ENCODE data around the gene KDM4B. TPM values are rescaled to one million over a fixed set of nuclear protein-coding genes. Genes with fewer than 3 reads are reported as not detected.

KDM4B gene
- polyA plus RNA-seq, 1 of the 3 experiments (the other 2 are of a cell fraction), result 12.2 TPM

DNA sequence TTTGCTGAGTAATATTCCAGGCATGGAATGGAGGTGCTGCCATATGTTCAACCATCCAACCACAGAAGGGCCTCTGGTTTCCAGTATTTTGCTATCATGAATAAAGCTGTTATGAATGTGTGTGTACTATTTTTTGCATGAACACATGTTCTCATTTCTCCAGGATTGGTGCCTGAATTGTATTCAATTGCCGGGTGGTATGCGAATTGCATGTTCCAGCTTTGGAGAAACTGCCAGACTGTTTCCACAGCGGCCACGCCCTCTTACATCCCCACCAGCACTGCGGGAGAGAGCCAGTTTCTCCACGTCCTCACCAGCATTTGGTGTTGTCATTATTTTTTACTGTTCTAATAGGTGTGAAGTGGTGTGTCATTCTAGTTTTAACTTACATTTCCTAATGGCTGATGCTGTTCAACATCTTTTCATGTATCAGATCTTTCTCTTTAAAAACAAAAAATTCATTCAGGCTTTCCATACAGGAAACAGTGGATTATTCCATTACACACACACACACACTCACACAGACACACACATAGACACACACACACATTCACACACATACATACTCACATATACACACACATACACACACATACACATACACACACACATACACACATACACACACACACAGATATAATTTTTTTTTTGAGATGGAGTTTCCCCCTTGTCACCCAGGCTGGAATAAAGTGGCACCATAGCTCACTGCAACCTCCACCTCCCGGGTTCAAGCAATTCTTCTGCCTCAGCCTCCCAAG, 217.6 kb downstream of the KDM4B start:
- no peak for TF ChIP-seq CHD2 (IDR thresholded peaks at IDR 0.05; ENCODE audit: low read length, partially characterized antibody)
- TF ChIP-seq, protein P1, sequence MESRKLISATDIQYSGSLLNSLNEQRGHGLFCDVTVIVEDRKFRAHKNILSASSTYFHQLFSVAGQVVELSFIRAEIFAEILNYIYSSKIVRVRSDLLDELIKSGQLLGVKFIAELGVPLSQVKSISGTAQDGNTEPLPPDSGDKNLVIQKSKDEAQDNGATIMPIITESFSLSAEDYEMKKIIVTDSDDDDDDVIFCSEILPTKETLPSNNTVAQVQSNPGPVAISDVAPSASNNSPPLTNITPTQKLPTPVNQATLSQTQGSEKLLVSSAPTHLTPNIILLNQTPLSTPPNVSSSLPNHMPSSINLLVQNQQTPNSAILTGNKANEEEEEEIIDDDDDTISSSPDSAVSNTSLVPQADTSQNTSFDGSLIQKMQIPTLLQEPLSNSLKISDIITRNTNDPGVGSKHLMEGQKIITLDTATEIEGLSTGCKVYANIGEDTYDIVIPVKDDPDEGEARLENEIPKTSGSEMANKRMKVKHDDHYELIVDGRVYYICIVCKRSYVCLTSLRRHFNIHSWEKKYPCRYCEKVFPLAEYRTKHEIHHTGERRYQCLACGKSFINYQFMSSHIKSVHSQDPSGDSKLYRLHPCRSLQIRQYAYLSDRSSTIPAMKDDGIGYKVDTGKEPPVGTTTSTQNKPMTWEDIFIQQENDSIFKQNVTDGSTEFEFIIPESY (IDR thresholded peaks at IDR 0.05; ENCODE audit: borderline replicate concordance, low read depth), result no peak
- TF ChIP-seq, protein P2, sequence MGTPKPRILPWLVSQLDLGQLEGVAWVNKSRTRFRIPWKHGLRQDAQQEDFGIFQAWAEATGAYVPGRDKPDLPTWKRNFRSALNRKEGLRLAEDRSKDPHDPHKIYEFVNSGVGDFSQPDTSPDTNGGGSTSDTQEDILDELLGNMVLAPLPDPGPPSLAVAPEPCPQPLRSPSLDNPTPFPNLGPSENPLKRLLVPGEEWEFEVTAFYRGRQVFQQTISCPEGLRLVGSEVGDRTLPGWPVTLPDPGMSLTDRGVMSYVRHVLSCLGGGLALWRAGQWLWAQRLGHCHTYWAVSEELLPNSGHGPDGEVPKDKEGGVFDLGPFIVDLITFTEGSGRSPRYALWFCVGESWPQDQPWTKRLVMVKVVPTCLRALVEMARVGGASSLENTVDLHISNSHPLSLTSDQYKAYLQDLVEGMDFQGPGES (IDR thresholded peaks at IDR 0.05; ENCODE audit: low read depth, low read length), result no peak
- no peak for TF ChIP-seq POLR2AphosphoS5 (IDR thresholded peaks at IDR 0.05; ENCODE audit: low read depth, low read length)
- TF ChIP-seq SIN3A (IDR thresholded peaks at IDR 0.05; ENCODE audit: borderline replicate concordance, low read depth, low read length), result no peak
- no peak for TF ChIP-seq GATA2 (CRISPR knock-in tag; IDR thresholded peaks at IDR 0.05)
- no peak for TF ChIP-seq MEF2A (IDR thresholded peaks at IDR 0.05; ENCODE audit: borderline replicate concordance, low read depth)
- no peak for TF ChIP-seq ELF1 (IDR thresholded peaks at IDR 0.05)
- no peak for TF ChIP-seq TCF12 (IDR thresholded peaks at IDR 0.05)
- TF ChIP-seq, protein P3, sequence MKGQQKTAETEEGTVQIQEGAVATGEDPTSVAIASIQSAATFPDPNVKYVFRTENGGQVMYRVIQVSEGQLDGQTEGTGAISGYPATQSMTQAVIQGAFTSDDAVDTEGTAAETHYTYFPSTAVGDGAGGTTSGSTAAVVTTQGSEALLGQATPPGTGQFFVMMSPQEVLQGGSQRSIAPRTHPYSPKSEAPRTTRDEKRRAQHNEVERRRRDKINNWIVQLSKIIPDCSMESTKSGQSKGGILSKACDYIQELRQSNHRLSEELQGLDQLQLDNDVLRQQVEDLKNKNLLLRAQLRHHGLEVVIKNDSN (IDR thresholded peaks at IDR 0.05; ENCODE audit: borderline replicate concordance, low read depth), result no peak
- TF ChIP-seq SMC3 (IDR thresholded peaks at IDR 0.05; ENCODE audit: low read depth, low read length), result no peak
- TF ChIP-seq, protein P4, sequence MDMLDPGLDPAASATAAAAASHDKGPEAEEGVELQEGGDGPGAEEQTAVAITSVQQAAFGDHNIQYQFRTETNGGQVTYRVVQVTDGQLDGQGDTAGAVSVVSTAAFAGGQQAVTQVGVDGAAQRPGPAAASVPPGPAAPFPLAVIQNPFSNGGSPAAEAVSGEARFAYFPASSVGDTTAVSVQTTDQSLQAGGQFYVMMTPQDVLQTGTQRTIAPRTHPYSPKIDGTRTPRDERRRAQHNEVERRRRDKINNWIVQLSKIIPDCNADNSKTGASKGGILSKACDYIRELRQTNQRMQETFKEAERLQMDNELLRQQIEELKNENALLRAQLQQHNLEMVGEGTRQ (IDR thresholded peaks at IDR 0.05; ENCODE audit: borderline replicate concordance, low read depth, low read length), result no peak
- H3K36me3 ChIP-seq (replicated peaks in 1 of 2; ENCODE audit: control insufficient read depth in 1 of 2, insufficient read depth in 2 of 2, low read length in 1 of 2), result no peaks in the 10 kb centered on the region
- H3F3A ChIP-seq (replicated peaks; ENCODE audit: insufficient read depth), result no peaks in the 10 kb centered on the region
- DNase-seq, result no peak
- no peak overlapping the region for H3K4me2 ChIP-seq
- H3K4me1 ChIP-seq (ENCODE audit: control insufficient read depth in 1 of 2, insufficient read depth in 2 of 2, low read depth in 1 of 2, low read length in 1 of 2), result peaks cover 0 to 7% of the 10 kb centered on the region in 2 experiments; a peak in 1 of 4 replicates
- no peak overlapping the region for H3K27ac ChIP-seq (ENCODE audit: low read depth in 2 of 2, low read length in 1 of 2)
- no peak overlapping the region for H2AFZ ChIP-seq (ENCODE audit: low read depth)
- H4K20me1 ChIP-seq (ENCODE audit: insufficient read depth), result no peaks in the 10 kb centered on the region
- H3K9me2 ChIP-seq, result no peaks in the 10 kb centered on the region
- H3K9me3 ChIP-seq, result no peaks in the 10 kb centered on the region
- no peaks in the 10 kb centered on the region for H3K27me3 ChIP-seq (ENCODE audit: insufficient read depth)
- WGBS (ENCODE audit: low lambda C conversion rate), result 83% methylated on average over 7 of the region's 7 CpGs
- H3K4me3 ChIP-seq (ENCODE audit: low read depth in 2 of 2, low read length in 1 of 2), result no peak overlapping the region
- ChIA-PET POLR2A (no interaction called here), CTCF (interaction anchor here (1.3 kb wide), 1 partner anchor 12 kb away, joined by 3 read pairs; no protein-coding TSS in a partner anchor)
- H3K9ac ChIP-seq, result no peak overlapping the region
- H3K79me2 ChIP-seq (ENCODE audit: insufficient read depth), result no peaks in the 10 kb centered on the region
